Activated T-cell treated with anti-CD3 and anti-CD28 coated beads, Interleukin-2, amount 50 U/mL, for 24 hours (primary cell): ENCODE data around the gene CAPN11.
A peak's percentile ranks its signal among the peaks of the same experiment; 100 is the strongest.
"Not testable (repeated sequence)": the region's sequence is repeated elsewhere in the genome, so short reads cannot be mapped to it uniquely, and the experiment has no call there.

Experiments
- DNase-seq: peaks from one replicate; pipeline ENCODE4 v3.0.0-alpha.2; 2020
- H3K27ac Mint-ChIP-seq: 2 replicates; pipeline ENCODE4 v1.8.0; 2020; ENCODE audit warnings: mild to moderate bottlenecking, mixed read lengths
- H3K27me3 Mint-ChIP-seq: 2 replicates; pipeline ENCODE4 v1.8.0; 2020; ENCODE audit warnings: mixed read lengths
- H3K36me3 Mint-ChIP-seq: 2 replicates; pipeline ENCODE4 v1.8.0; 2020; ENCODE audit warnings: low read depth, mixed read lengths
- H3K4me1 Mint-ChIP-seq: 2 replicates; pipeline ENCODE4 v1.8.0; 2020; ENCODE audit warnings: low read depth, mixed read lengths
- H3K4me3 Mint-ChIP-seq: 2 replicates; pipeline ENCODE4 v1.8.0; 2020; ENCODE audit warnings: mild to moderate bottlenecking, moderate library complexity, mixed read lengths
- H3K9me3 Mint-ChIP-seq: 2 replicates; pipeline ENCODE4 v1.8.0; 2020; ENCODE audit warnings: mixed read lengths

CAPN11 gene

GRCh38 chr6:44142835-44143234 lies 15.8 kb upstream of the CAPN11 start:
- Mint-ChIP-seq H3K4me1 (no peaks in the 10 kb centered on the region), H3K4me3 (no peak overlapping the region), H3K36me3 (peaks cover 76% of the 10 kb centered on the region), H3K27me3 (no peaks in the 10 kb centered on the region), H3K9me3 (no peaks in the 10 kb centered on the region), H3K27ac (peak overlapping the region; percentile 28)
- DNase-seq = no peak

- Mint-ChIP-seq H3K4me3 (no peak overlapping the region), H3K36me3 (peaks cover 78% of the 10 kb centered on the region), H3K27me3 (no peaks in the 10 kb centered on the region), H3K9me3 (no peaks in the 10 kb centered on the region), H3K4me1 (no peaks in the 10 kb centered on the region), H3K27ac (no peak overlapping the region)
- no peak for DNase-seq
Measured at GRCh38 chr6:44143731-44144130, 14.9 kb upstream of the CAPN11 start.

GRCh38 chr6:44144536-44144935 lies 14.1 kb upstream of the CAPN11 start:
- DNase-seq, H3K27me3 Mint-ChIP-seq, H3K9me3 Mint-ChIP-seq, H3K27ac Mint-ChIP-seq, H3K4me1 Mint-ChIP-seq, H3K4me3 Mint-ChIP-seq: not testable (repeated sequence)
- peaks cover 79% of the 10 kb centered on the region for H3K36me3 Mint-ChIP-seq

GRCh38 chr6:44145839-44146238 lies 12.8 kb upstream of the CAPN11 start:
- Mint-ChIP-seq H3K27me3 (no peaks in the 10 kb centered on the region), H3K27ac (peak overlapping the region; percentile 40), H3K4me3 (no peak overlapping the region), H3K36me3 (peaks cover 79% of the 10 kb centered on the region), H3K9me3 (no peaks in the 10 kb centered on the region), H3K4me1 (no peaks in the 10 kb centered on the region)
- DNase-seq = no peak

GRCh38 chr6:44146685-44147084 lies 11.9 kb upstream of the CAPN11 start:
- H3K27ac Mint-ChIP-seq = no peak overlapping the region

GRCh38 chr6:44147256-44147655 lies 11.4 kb upstream of the CAPN11 start:
- no peaks in the 10 kb centered on the region for H3K27me3 Mint-ChIP-seq
- H3K27ac Mint-ChIP-seq = no peak overlapping the region
- H3K36me3 Mint-ChIP-seq = peaks cover 68% of the 10 kb centered on the region
- H3K9me3 Mint-ChIP-seq = no peaks in the 10 kb centered on the region
- H3K4me3 Mint-ChIP-seq = no peak overlapping the region
- DNase-seq = no peak
- H3K4me1 Mint-ChIP-seq = peaks cover 6% of the 10 kb centered on the region

More at GRCh38 chr6:44146685-44147084, 11.9 kb upstream of the CAPN11 start:
- H3K36me3 Mint-ChIP-seq = peaks cover 70% of the 10 kb centered on the region
- peaks cover 5% of the 10 kb centered on the region for H3K4me1 Mint-ChIP-seq
- no peak for DNase-seq
- H3K27me3 Mint-ChIP-seq = no peaks in the 10 kb centered on the region
- no peaks in the 10 kb centered on the region for H3K9me3 Mint-ChIP-seq
- H3K4me3 Mint-ChIP-seq = no peak overlapping the region

GRCh38 chr6:44148306-44148705 lies 10.3 kb upstream of the CAPN11 start:
- Mint-ChIP-seq H3K9me3 (no peaks in the 10 kb centered on the region), H3K36me3 (peaks cover 62% of the 10 kb centered on the region), H3K27me3 (no peaks in the 10 kb centered on the region), H3K4me3 (no peak overlapping the region), H3K27ac (no peak overlapping the region), H3K4me1 (peaks cover 6% of the 10 kb centered on the region)
- DNase-seq = no peak

GRCh38 chr6:44149369-44150012 lies 9.1 kb upstream of the CAPN11 start:
- peaks cover 6% of the 10 kb centered on the region for H3K4me1 Mint-ChIP-seq
- no peaks in the 10 kb centered on the region for H3K27me3 Mint-ChIP-seq
- no peak overlapping the region for H3K4me3 Mint-ChIP-seq
- no peaks in the 10 kb centered on the region for H3K9me3 Mint-ChIP-seq
- no peak for DNase-seq
- H3K27ac Mint-ChIP-seq = no peak overlapping the region
- H3K36me3 Mint-ChIP-seq = peaks cover 55% of the 10 kb centered on the region

GRCh38 chr6:44150317-44150917 lies 8.2 kb upstream of the CAPN11 start:
- peaks cover 55% of the 10 kb centered on the region for H3K36me3 Mint-ChIP-seq
- no peaks in the 10 kb centered on the region for H3K27me3 Mint-ChIP-seq
- H3K4me1 Mint-ChIP-seq = peaks cover 6% of the 10 kb centered on the region
- no peak overlapping the region for H3K4me3 Mint-ChIP-seq
- H3K9me3 Mint-ChIP-seq = no peaks in the 10 kb centered on the region
- no peak overlapping the region for H3K27ac Mint-ChIP-seq
- DNase-seq = no peak

- DNase-seq = peak; percentile 89
- Mint-ChIP-seq H3K9me3 (no peaks in the 10 kb centered on the region), H3K4me3 (no peak overlapping the region), H3K27ac (no peak overlapping the region), H3K36me3 (peaks cover 45% of the 10 kb centered on the region), H3K27me3 (no peaks in the 10 kb centered on the region), H3K4me1 (peaks cover 6% of the 10 kb centered on the region)
Measured at GRCh38 chr6:44151348-44152108, 7.1 kb upstream of the CAPN11 start.

GRCh38 chr6:44152109-44152461 lies 6.5 kb upstream of the CAPN11 start:
- no peak overlapping the region for H3K4me3 Mint-ChIP-seq
- H3K27ac Mint-ChIP-seq = no peak overlapping the region
- H3K36me3 Mint-ChIP-seq = peaks cover 39% of the 10 kb centered on the region

GRCh38 chr6:44152533-44152932 lies 6.1 kb upstream of the CAPN11 start:
- no peak for DNase-seq
- peaks cover 6% of the 10 kb centered on the region for H3K4me1 Mint-ChIP-seq
- H3K27me3 Mint-ChIP-seq = no peaks in the 10 kb centered on the region
- H3K9me3 Mint-ChIP-seq = no peaks in the 10 kb centered on the region
- H3K4me3 Mint-ChIP-seq = no peak overlapping the region
- no peak overlapping the region for H3K27ac Mint-ChIP-seq
- H3K36me3 Mint-ChIP-seq = peaks cover 36% of the 10 kb centered on the region

More at GRCh38 chr6:44152109-44152461, 6.5 kb upstream of the CAPN11 start:
- Mint-ChIP-seq H3K4me1 (peaks cover 6% of the 10 kb centered on the region), H3K9me3 (no peaks in the 10 kb centered on the region), H3K27me3 (no peaks in the 10 kb centered on the region)
- DNase-seq = no peak

GRCh38 chr6:44154067-44154466 lies 4.6 kb upstream of the CAPN11 start:
- peaks cover 21% of the 10 kb centered on the region for H3K36me3 Mint-ChIP-seq
- H3K4me3 Mint-ChIP-seq = no peak overlapping the region
- no peaks in the 10 kb centered on the region for H3K9me3 Mint-ChIP-seq
- peaks cover 6% of the 10 kb centered on the region for H3K4me1 Mint-ChIP-seq
- H3K27me3 Mint-ChIP-seq = no peaks in the 10 kb centered on the region
- no peak overlapping the region for H3K27ac Mint-ChIP-seq
- no peak for DNase-seq

GRCh38 chr6:44156494-44157151 lies 2.0 kb upstream of the CAPN11 start:
- Mint-ChIP-seq H3K4me3 (no peak overlapping the region), H3K4me1 (peaks cover 10% of the 10 kb centered on the region), H3K27ac (no peak overlapping the region), H3K27me3 (no peaks in the 10 kb centered on the region), H3K36me3 (peaks cover 5% of the 10 kb centered on the region), H3K9me3 (no peaks in the 10 kb centered on the region)
- DNase-seq = no peak

GRCh38 chr6:44157152-44157521 lies 1.5 kb upstream of the CAPN11 start:
- no peak for DNase-seq
- no peak overlapping the region for H3K27ac Mint-ChIP-seq
- H3K27me3 Mint-ChIP-seq = no peaks in the 10 kb centered on the region
- peaks cover 12% of the 10 kb centered on the region for H3K4me1 Mint-ChIP-seq
- H3K36me3 Mint-ChIP-seq = peaks cover 5% of the 10 kb centered on the region
- no peak overlapping the region for H3K4me3 Mint-ChIP-seq
- no peaks in the 10 kb centered on the region for H3K9me3 Mint-ChIP-seq
